SK-N-SH (cell line): ENCODE measurements around the gene RBM33.

Experiments
- GATA2 ChIP-seq: sonication (generic); formaldehyde crosslinking; IDR thresholded peaks from 2 replicates; pipeline ENCODE4 v1.5.0; 2020; ENCODE audit warnings: mild to moderate bottlenecking, missing genetic modification reagents
- SIN3A ChIP-seq: IDR thresholded peaks from 2 replicates; pipeline ENCODE4 v1.6.1; 2012; ENCODE audit warnings: low read depth, mild to moderate bottlenecking, low read length, moderate library complexity, borderline replicate concordance
- TF ChIP-seq, protein P1 (sequence below): fragments of 200-600 bp; sonication (generic); IDR thresholded peaks from 2 replicates; pipeline ENCODE4 v1.6.1; 2017; ENCODE audit warnings: antibody characterized with exemption, mild to moderate bottlenecking, moderate library complexity

DNA sequence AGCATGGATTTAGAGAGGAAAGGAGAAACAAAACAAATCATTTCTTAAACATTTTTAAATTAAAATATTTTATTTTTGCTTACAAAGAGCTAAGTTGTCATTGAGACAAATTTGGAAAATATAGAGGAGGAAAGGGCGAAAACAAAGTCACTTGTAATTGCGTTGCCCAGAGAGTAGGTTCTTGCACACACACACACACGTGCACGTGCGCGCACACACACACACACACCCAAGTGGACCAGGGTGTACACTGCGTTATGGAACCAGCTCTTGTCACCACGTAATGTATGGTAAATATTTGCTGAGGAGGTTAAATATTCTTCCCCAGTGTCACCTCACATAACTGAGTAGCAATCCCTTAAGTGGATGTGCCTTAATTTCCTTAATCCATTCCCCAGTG is 146.2 kb downstream of the RBM33 start:
- TF ChIP-seq, protein P1, sequence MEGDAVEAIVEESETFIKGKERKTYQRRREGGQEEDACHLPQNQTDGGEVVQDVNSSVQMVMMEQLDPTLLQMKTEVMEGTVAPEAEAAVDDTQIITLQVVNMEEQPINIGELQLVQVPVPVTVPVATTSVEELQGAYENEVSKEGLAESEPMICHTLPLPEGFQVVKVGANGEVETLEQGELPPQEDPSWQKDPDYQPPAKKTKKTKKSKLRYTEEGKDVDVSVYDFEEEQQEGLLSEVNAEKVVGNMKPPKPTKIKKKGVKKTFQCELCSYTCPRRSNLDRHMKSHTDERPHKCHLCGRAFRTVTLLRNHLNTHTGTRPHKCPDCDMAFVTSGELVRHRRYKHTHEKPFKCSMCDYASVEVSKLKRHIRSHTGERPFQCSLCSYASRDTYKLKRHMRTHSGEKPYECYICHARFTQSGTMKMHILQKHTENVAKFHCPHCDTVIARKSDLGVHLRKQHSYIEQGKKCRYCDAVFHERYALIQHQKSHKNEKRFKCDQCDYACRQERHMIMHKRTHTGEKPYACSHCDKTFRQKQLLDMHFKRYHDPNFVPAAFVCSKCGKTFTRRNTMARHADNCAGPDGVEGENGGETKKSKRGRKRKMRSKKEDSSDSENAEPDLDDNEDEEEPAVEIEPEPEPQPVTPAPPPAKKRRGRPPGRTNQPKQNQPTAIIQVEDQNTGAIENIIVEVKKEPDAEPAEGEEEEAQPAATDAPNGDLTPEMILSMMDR, result no peak
- no peak for TF ChIP-seq SIN3A
- TF ChIP-seq GATA2 (CRISPR knock-in tag), result no peak
